DOHH2 (cell line): ENCODE data around the gene CHD9NB.
"Not testable (repeated sequence)": the region's sequence is repeated elsewhere in the genome, so short reads cannot be mapped to it uniquely, and the experiment has no call there.

Experiments
- CTCF ChIP-seq: fragments of 200-600 bp; sonication (generic); IDR thresholded peaks from one replicate; pipeline ENCODE4 v1.5.1; 2014; ENCODE audit warnings: antibody characterized with exemption, mild to moderate bottlenecking, low read depth, low read length; ENCODE audit not compliant: poor library complexity, severe bottlenecking
- EZH2phosphoT487 ChIP-seq: fragments of 200-600 bp; sonication (generic); IDR thresholded peaks from 2 replicates; pipeline ENCODE4 v1.6.1; 2017; ENCODE audit warnings: borderline replicate concordance, mild to moderate bottlenecking, antibody characterized with exemption, low read length, moderate library complexity, mixed read lengths

- not testable (repeated sequence) for TF ChIP-seq CTCF, EZH2phosphoT487
Observed at GRCh38 chr16:53036711-53037110, 16.0 kb downstream of the CHD9NB start.
